Mesodermal cell (in vitro differentiated cells): ENCODE data around the gene ZCCHC14.

ENCODE experiments used
- H3K27ac ChIP-seq: 2 replicates; pipeline ENCODE4 v1.7.0; 2013; ENCODE audit warnings: mild to moderate bottlenecking, low read depth, low read length, moderate library complexity; ENCODE audit not compliant: severe bottlenecking
- H3K36me3 ChIP-seq: 2 replicates; pipeline ENCODE4 v1.7.1; 2013; ENCODE audit warnings: mild to moderate bottlenecking, low read length, moderate library complexity; ENCODE audit not compliant: control insufficient read depth, insufficient read depth
- H3K4me1 ChIP-seq: one replicate; pipeline ENCODE4 v1.7.1; 2013; ENCODE audit warnings: mild to moderate bottlenecking, low read length; ENCODE audit not compliant: insufficient read depth, control insufficient read depth, poor library complexity, severe bottlenecking
- H3K4me3 ChIP-seq: 2 replicates; pipeline ENCODE4 v1.7.0; 2013; ENCODE audit warnings: low read length, control low read depth, mild to moderate bottlenecking; ENCODE audit not compliant: insufficient read depth, poor library complexity, severe bottlenecking; ENCODE audit errors: extremely low read depth
- H3K9me3 ChIP-seq: 2 replicates; pipeline ENCODE4 v1.7.1; 2013; ENCODE audit warnings: mild to moderate bottlenecking, low read length, moderate library complexity; ENCODE audit not compliant: control insufficient read depth
- WGBS, 2 experiments: methylation state at CpG; one replicate each; pipeline ENCODE4 v1.1.5; 2013; ENCODE audit warnings: missing lambda C conversion rate in 2 of 2; ENCODE audit not compliant: insufficient coverage in 2 of 2; 5-methylcytosine and 5-hydroxymethylcytosine counted together

The ZCCHC14 gene

GRCh38 chr16:87431926-87432325, 60.9 kb downstream of the ZCCHC14 start:
- peak overlapping the region; percentile 45 for H3K27ac ChIP-seq
- H3K4me3 ChIP-seq: no peak overlapping the region
- WGBS, 2 experiments: 91 to 100% methylated on average over 4 to 5 of the region's 7 CpGs
- H3K36me3 ChIP-seq: peaks cover 36% of the 10 kb centered on the region
- peaks cover 19% of the 10 kb centered on the region for H3K4me1 ChIP-seq
- no peaks in the 10 kb centered on the region for H3K9me3 ChIP-seq

DNA sequence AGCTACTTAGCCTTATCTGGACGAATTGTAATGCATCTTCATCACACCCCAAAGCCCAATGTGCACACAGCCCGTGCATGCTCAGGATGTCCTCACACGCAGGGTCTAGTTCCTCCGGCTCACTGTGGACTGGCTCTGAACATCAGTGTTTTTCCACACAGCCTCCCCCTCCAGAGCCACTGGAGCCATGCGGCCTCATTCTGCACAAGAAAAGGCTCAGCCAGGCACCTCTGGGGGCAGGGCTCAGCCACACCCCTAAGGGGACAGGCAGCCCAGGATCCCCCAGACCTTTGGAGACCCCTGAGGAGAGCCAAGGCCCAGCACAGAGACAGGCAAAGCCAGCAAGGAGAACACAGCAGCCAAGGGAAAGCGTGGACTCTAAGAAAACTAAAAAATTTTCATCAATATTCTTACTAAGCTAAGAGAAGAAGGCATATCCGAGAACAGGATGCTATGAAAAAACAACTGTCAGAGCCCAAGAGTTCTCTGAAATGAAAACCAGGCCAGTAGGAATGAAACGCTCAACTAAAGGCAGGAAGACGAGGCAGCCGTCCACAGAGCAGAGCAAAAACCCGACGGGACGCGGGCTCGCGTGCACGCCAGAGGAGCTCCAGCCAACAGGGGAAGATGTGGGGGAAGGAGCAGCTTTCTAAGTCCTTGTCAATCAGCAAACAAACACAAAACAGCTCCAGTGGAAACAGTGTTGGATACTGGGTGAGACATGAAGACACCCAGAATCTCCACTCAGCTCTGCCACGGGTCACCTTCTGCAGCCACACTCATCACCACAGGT, 66.2 kb downstream of the ZCCHC14 start:
- Histone ChIP-seq H3K36me3 (peaks cover 65% of the 10 kb centered on the region), H3K4me3 (no peak overlapping the region), H3K4me1 (no peaks in the 10 kb centered on the region), H3K27ac (no peak overlapping the region), H3K9me3 (no peaks in the 10 kb centered on the region)
- WGBS, 2 experiments: 79 to 86% methylated on average over 11 to 16 of the region's 18 CpGs

- no peak overlapping the region for H3K4me3 ChIP-seq
- 92 to 100% methylated on average over 3 to 11 of the region's 12 CpGs for WGBS, 2 experiments
- no peaks in the 10 kb centered on the region for H3K9me3 ChIP-seq
- peaks cover 68% of the 10 kb centered on the region for H3K36me3 ChIP-seq
- no peak overlapping the region for H3K27ac ChIP-seq
- no peaks in the 10 kb centered on the region for H3K4me1 ChIP-seq
These were observed 66.9 kb downstream of the ZCCHC14 start for GRCh38 chr16:87425941-87426340.

DNA sequence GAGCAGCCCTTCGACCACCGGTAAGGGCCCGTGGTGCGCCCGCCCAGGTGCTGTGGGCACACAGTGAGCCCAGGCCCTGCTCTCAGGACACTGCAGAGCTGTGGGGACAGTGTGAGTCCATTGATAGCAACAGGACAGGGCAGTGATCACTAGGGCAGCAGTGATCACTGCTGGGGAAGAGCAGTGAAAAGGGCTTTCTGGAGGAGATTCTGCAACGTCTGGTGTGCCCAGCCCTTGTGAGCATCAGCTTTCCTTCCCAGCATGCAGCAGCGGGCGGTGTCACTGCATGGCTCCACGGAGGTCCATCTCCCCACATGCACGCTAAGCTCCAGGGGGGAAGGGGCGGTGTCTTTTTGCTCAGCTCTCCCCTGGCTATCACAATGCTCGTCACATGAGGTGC, 68.6 kb downstream of the ZCCHC14 start:
- 82 to 97% methylated on average over 10 of the region's 12 CpGs for WGBS, 2 experiments
- Histone ChIP-seq H3K9me3 (no peaks in the 10 kb centered on the region), H3K27ac (no peak overlapping the region), H3K4me1 (no peaks in the 10 kb centered on the region), H3K36me3 (peaks cover 70% of the 10 kb centered on the region), H3K4me3 (no peak overlapping the region)

DNA sequence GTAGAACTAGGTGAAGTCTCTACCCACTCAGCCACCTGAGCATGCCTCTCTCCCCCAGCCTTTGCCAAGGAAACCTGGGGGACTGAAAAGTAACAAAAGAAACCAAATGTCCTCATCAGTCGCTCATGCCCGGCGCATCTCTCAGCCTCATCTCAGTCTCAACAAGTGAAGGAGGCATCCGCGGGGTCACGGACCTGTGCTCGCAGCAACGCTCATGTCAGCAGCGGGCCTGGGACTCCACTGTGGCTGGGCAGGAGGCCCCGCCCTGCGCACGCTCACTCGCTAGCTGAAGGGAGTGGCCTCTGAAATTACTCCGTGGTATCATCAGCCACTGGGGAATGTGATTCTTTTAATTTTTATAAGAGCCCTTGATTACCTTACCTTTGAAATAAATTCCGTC, 69.4 kb downstream of the ZCCHC14 start:
- Histone ChIP-seq H3K36me3 (peaks cover 67% of the 10 kb centered on the region), H3K27ac (no peak overlapping the region), H3K4me1 (no peaks in the 10 kb centered on the region), H3K9me3 (no peaks in the 10 kb centered on the region), H3K4me3 (no peak overlapping the region)
- 93 to 94% methylated on average over 10 to 12 of the region's 15 CpGs for WGBS, 2 experiments

- Histone ChIP-seq H3K27ac (no peak overlapping the region), H3K4me1 (no peaks in the 10 kb centered on the region), H3K36me3 (peaks cover 72% of the 10 kb centered on the region), H3K4me3 (no peak overlapping the region), H3K9me3 (no peaks in the 10 kb centered on the region)
- 96 to 99% methylated on average over 10 to 11 of the region's 11 CpGs for WGBS, 2 experiments
These were observed 70.7 kb downstream of the ZCCHC14 start for GRCh38 chr16:87422106-87422505.

DNA sequence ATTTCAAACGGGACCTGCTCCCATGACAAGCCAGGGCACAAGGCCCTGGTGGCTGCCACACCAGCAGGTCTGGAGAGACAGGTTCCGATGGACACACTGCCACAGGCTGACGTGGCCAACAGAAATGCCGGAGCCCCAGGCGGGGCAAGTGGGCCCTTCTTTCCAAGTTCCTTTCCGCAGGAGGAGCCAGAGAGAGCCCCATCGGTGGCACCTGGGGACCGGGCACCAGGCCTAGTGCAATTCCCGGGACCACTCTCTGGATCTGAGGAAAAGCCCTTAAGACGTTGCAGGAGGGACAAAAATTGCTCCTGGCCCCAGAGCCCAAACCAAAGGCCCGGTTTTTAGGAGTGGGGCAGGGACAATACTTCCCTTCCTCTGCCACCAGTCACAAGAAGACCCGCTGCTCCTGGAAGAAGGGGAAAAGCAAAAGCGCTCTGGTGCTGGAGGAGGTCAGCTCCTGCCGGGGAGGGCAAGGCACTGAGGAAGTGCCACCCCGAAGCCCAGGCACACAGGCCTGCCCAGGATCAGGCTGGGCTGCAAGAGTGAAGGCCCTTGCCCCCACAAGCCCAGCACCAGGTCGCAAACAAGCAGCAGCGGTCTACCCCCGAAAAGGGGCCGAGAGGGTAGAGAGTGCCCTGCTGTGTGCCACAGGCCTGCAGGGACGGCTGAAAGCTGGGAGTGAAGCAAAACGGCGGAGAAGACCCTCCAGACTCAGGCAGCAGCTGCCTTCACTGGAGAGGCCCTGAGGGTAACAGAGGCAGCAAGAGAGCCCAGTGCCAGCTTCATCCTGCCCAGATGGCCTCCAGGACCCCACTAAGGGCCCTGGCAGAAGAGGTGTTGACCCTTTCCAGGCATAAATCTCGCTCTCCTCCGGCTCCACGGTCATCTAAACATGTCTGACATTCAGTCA, 71.6 kb downstream of the ZCCHC14 start:
- Histone ChIP-seq H3K27ac (no peak overlapping the region), H3K4me3 (no peak overlapping the region), H3K9me3 (no peaks in the 10 kb centered on the region), H3K4me1 (no peaks in the 10 kb centered on the region), H3K36me3 (peaks cover 81% of the 10 kb centered on the region)
- WGBS, 2 experiments: 96% methylated on average over 20 to 21 of the region's 25 CpGs

GRCh38 chr16:87420026-87421002, 72.5 kb downstream of the ZCCHC14 start:
- Histone ChIP-seq H3K4me3 (no peak overlapping the region), H3K27ac (no peak overlapping the region), H3K36me3 (peaks cover 90% of the 10 kb centered on the region), H3K4me1 (no peaks in the 10 kb centered on the region), H3K9me3 (no peaks in the 10 kb centered on the region)
- 93 to 98% methylated on average over 24 to 25 of the region's 25 CpGs for WGBS, 2 experiments

- no peaks in the 10 kb centered on the region for H3K4me1 ChIP-seq
- H3K9me3 ChIP-seq: no peaks in the 10 kb centered on the region
- no peak overlapping the region for H3K27ac ChIP-seq
- WGBS, 2 experiments: 67 to 96% methylated on average over 2 to 3 of the region's 6 CpGs
- peaks cover 88% of the 10 kb centered on the region for H3K36me3 ChIP-seq
- H3K4me3 ChIP-seq: no peak overlapping the region
These were observed 74.2 kb downstream of the ZCCHC14 start for GRCh38 chr16:87418644-87419043.

DNA sequence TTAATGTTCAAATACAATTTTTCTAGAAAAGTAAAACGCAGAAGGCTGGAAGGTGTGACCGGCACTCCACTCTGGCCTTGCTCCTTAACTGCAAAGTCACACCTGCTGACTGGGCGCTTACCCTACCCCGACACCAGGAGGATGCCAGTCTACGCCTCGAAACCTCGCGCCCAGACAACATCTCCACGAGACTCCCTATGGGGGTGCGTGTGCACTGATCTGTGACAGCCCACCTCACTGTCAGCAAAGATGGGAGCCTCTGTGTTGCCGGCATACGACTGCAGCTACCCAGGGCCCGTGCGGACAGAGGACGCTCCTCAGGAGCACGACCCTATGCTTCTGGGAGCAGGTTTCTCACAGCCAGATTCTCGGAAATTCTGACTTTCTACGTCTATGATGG, 74.6 kb downstream of the ZCCHC14 start:
- peaks cover 88% of the 10 kb centered on the region for H3K36me3 ChIP-seq
- H3K27ac ChIP-seq: no peak overlapping the region
- H3K4me1 ChIP-seq: no peaks in the 10 kb centered on the region
- no peak overlapping the region for H3K4me3 ChIP-seq
- no peaks in the 10 kb centered on the region for H3K9me3 ChIP-seq
- 90 to 96% methylated on average over 16 to 18 of the region's 18 CpGs for WGBS, 2 experiments
